Measurements from ENCODE around the gene PCNX4.

DNA sequence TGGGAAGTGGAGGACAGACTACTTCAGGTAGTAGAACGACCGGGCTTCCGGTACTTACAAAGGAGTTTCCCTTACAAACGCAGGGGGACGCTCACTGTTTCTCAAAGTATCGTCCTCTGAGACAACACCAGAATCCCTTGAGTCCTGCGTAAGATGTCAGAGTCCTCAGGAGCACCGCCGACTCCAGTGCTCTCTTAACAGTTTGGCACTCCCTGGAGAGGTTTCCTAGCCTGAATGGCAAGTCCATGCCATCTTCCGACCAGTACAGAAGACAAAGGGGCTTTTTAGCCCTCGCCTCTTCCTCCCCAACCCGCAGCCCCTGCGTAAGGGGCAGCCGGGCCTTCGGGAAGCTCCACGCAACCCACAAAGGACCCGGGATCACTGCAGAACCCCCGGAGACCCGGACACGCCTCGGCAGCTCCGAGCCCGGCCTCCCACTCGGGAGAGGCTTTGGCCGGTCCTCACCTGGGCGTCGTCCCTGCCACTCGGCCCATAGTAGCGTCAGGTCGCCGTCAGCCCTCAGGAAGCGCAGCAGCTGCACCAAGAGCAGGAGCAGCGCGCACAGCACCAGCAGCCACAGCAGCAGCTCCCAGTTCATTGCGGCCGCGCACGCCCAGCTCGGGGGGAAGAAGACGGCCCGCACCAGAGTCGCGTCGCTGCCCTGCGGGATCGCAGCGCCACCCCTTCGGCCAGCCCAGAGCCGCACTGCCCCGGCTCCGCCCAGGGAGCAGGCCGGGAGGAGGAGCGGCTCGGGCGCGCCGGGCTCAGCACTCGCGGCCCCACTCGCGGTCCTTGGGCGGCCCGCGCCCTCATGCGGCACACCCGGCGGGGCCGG is 73.2 kb downstream of the PCNX4 start, which contains the start of gene DHRS7:
- TF ChIP-seq, protein P1, sequence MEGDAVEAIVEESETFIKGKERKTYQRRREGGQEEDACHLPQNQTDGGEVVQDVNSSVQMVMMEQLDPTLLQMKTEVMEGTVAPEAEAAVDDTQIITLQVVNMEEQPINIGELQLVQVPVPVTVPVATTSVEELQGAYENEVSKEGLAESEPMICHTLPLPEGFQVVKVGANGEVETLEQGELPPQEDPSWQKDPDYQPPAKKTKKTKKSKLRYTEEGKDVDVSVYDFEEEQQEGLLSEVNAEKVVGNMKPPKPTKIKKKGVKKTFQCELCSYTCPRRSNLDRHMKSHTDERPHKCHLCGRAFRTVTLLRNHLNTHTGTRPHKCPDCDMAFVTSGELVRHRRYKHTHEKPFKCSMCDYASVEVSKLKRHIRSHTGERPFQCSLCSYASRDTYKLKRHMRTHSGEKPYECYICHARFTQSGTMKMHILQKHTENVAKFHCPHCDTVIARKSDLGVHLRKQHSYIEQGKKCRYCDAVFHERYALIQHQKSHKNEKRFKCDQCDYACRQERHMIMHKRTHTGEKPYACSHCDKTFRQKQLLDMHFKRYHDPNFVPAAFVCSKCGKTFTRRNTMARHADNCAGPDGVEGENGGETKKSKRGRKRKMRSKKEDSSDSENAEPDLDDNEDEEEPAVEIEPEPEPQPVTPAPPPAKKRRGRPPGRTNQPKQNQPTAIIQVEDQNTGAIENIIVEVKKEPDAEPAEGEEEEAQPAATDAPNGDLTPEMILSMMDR (conservative IDR thresholded peaks at IDR 0.05 in 1 of 2, IDR thresholded peaks at IDR 0.05 in 1 of 2; ENCODE audit: low read depth in 1 of 2, low read length in 2 of 2): peak; percentile 24 to 55
- TF ChIP-seq EZH2 (IDR thresholded peaks at IDR 0.05; ENCODE audit: low read length, missing control alignments): no peak

All from fibroblast of lung (primary cell).